Ovary (tissue), 3 donors: ENCODE results near the gene SYNPO2.

Experiments
- EP300 ChIP-seq: sonication (generic); formaldehyde crosslinking; IDR thresholded peaks from one replicate; pipeline ENCODE4 v1.6.1; 2017; ENCODE audit warnings: antibody characterized with exemption
- POLR2A ChIP-seq: fragments of 450-650 bp; IDR thresholded peaks from one replicate; pipeline ENCODE4 v1.6.1; 2017; ENCODE audit warnings: antibody characterized with exemption, mild to moderate bottlenecking, moderate library complexity
- TF ChIP-seq, protein P1 (sequence below), 3 donors: fragments of 450-650 bp in 2 of 3; fragments of 200-600 bp in 1 of 3; IDR thresholded peaks; one replicate each; pipeline versions ENCODE4 v1.5.1 to v1.8.0; 2016 to 2022; ENCODE audit warnings: antibody characterized with exemption in 3 of 3, mild to moderate bottlenecking in 1 of 3
- donor health status: DM: no; HTN: no; CAD: no.

DNA sequence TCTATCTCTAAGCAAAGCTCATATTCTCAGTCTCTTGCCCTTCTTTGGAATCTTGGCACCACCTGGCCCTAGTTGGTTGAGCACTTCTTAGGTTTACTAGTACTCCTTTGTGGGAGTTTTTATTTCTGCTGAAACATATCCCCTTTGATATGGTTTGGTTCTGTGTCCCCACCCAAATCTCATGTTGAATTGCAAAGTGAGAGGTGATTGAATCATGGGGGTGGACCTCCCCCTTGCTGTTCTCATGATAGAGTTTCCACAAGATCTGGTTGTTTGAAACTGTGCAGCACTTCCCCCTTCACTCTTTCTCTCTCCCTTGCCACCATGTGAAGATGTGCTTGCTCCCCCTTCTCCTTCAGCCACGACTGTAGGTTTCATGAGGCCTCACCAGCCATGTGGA is 22.2 kb upstream of the SYNPO2 start:
- TF ChIP-seq, protein P1, sequence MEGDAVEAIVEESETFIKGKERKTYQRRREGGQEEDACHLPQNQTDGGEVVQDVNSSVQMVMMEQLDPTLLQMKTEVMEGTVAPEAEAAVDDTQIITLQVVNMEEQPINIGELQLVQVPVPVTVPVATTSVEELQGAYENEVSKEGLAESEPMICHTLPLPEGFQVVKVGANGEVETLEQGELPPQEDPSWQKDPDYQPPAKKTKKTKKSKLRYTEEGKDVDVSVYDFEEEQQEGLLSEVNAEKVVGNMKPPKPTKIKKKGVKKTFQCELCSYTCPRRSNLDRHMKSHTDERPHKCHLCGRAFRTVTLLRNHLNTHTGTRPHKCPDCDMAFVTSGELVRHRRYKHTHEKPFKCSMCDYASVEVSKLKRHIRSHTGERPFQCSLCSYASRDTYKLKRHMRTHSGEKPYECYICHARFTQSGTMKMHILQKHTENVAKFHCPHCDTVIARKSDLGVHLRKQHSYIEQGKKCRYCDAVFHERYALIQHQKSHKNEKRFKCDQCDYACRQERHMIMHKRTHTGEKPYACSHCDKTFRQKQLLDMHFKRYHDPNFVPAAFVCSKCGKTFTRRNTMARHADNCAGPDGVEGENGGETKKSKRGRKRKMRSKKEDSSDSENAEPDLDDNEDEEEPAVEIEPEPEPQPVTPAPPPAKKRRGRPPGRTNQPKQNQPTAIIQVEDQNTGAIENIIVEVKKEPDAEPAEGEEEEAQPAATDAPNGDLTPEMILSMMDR (IDR thresholded peaks at IDR 0.05), result no peak
- TF ChIP-seq POLR2A (no peak), EP300 (no peak)
